ENCODE results near the gene INO80B.

Gene INO80B

GRCh38 chr2:74505448-74506246 lies 50.8 kb downstream of the INO80B start:
- TF ChIP-seq, protein P1, sequence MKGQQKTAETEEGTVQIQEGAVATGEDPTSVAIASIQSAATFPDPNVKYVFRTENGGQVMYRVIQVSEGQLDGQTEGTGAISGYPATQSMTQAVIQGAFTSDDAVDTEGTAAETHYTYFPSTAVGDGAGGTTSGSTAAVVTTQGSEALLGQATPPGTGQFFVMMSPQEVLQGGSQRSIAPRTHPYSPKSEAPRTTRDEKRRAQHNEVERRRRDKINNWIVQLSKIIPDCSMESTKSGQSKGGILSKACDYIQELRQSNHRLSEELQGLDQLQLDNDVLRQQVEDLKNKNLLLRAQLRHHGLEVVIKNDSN (IDR thresholded peaks at IDR 0.05) = no peak
- TF ChIP-seq FOXM1 (IDR thresholded peaks at IDR 0.05; ENCODE audit: borderline replicate concordance, low read depth) (no peak), RAD21 (IDR thresholded peaks at IDR 0.05; ENCODE audit: low read depth) (no peak), EP300 (IDR thresholded peaks at IDR 0.05; ENCODE audit: borderline replicate concordance) (no peak), TCF12 (IDR thresholded peaks at IDR 0.05; ENCODE audit: low read depth) (no peak), CREB1 (IDR thresholded peaks at IDR 0.05; ENCODE audit: low read depth) (no peak)

GRCh38 chr2:74507145-74507925 lies 52.4 kb downstream of the INO80B start, which contains the start of gene PCGF1:
PCGF1 (minus strand) TSS chr2:74507695; CDS start chr2:74507668, 27 bp downstream.
- TF ChIP-seq FOXM1 (IDR thresholded peaks at IDR 0.05; ENCODE audit: borderline replicate concordance, low read depth) (no peak), EGR1 (IDR thresholded peaks at IDR 0.05) (0 out of 2 replicates have a peak, but pooled peaks have one; percentile 56), TAF1 (IDR thresholded peaks at IDR 0.05; ENCODE audit: low read depth) (peak; percentile 86), NFIC (IDR thresholded peaks at IDR 0.05) (peak; percentile 33; the same call in 1 of the 2 replicates), YY1 (IDR thresholded peaks at IDR 0.05; ENCODE audit: low read depth) (peak; percentile 95), CREB1 (IDR thresholded peaks at IDR 0.05; ENCODE audit: low read depth) (no peak), ZBTB7A (IDR thresholded peaks at IDR 0.05; ENCODE audit: low read depth) (no peak; the same call in none of the 2 replicates), TEAD4 (IDR thresholded peaks at IDR 0.05) (no peak), CEBPB (IDR thresholded peaks at IDR 0.05) (peak; percentile 51; the same call in 1 of the 2 replicates), RAD21 (IDR thresholded peaks at IDR 0.05; ENCODE audit: low read depth) (no peak), MAX (IDR thresholded peaks at IDR 0.05) (peak; percentile 80), EP300 (IDR thresholded peaks at IDR 0.05; ENCODE audit: borderline replicate concordance) (no peak), TCF12 (IDR thresholded peaks at IDR 0.05; ENCODE audit: low read depth) (peak; percentile 71; the same call in 1 of the 2 replicates)
- TF ChIP-seq, protein P1 (IDR thresholded peaks at IDR 0.05) = peak; percentile 86
- TF ChIP-seq, protein P2, sequence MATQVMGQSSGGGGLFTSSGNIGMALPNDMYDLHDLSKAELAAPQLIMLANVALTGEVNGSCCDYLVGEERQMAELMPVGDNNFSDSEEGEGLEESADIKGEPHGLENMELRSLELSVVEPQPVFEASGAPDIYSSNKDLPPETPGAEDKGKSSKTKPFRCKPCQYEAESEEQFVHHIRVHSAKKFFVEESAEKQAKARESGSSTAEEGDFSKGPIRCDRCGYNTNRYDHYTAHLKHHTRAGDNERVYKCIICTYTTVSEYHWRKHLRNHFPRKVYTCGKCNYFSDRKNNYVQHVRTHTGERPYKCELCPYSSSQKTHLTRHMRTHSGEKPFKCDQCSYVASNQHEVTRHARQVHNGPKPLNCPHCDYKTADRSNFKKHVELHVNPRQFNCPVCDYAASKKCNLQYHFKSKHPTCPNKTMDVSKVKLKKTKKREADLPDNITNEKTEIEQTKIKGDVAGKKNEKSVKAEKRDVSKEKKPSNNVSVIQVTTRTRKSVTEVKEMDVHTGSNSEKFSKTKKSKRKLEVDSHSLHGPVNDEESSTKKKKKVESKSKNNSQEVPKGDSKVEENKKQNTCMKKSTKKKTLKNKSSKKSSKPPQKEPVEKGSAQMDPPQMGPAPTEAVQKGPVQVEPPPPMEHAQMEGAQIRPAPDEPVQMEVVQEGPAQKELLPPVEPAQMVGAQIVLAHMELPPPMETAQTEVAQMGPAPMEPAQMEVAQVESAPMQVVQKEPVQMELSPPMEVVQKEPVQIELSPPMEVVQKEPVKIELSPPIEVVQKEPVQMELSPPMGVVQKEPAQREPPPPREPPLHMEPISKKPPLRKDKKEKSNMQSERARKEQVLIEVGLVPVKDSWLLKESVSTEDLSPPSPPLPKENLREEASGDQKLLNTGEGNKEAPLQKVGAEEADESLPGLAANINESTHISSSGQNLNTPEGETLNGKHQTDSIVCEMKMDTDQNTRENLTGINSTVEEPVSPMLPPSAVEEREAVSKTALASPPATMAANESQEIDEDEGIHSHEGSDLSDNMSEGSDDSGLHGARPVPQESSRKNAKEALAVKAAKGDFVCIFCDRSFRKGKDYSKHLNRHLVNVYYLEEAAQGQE (IDR thresholded peaks at IDR 0.05; ENCODE audit: low read depth) = no peak

Measured in Ishikawa (cell line).